Smooth muscle cell (in vitro differentiated cells): ENCODE results near the gene C5. TPM values are rescaled to one million over a fixed set of nuclear protein-coding genes. Genes with fewer than 3 reads are reported as not detected.
A peak's percentile ranks its signal among the peaks of the same experiment; 100 is the strongest.

Source experiments
- DNase-seq: peaks from one replicate; lab custom pipeline; 2025; ENCODE audit not compliant: unreplicated experiment; lab: John Stamatoyannopoulos, UW
- H2AFZ ChIP-seq: fragments of 200-600 bp; sonication (generic); 2 replicates; pipeline ENCODE4 v1.6.0; 2016; ENCODE audit warnings: antibody characterized with exemption, low read depth, mild to moderate bottlenecking
- H3F3A ChIP-seq: fragments of 200-600 bp; sonication (generic); 2 replicates; pipeline ENCODE4 v1.6.0; 2017; ENCODE audit warnings: antibody characterized with exemption, low read depth
- H3K27ac ChIP-seq: fragments of 200-600 bp; sonication (generic); 2 replicates; pipeline ENCODE4 v1.5.1; 2016; ENCODE audit warnings: low read depth, mild to moderate bottlenecking
- H3K27me3 ChIP-seq: fragments of 200-600 bp; sonication (generic); 2 replicates; pipeline ENCODE4 v1.6.1; 2016; ENCODE audit warnings: low read depth, mild to moderate bottlenecking
- H3K36me3 ChIP-seq: fragments of 200-600 bp; sonication (generic); 2 replicates; pipeline ENCODE4 v1.5.1; 2016; ENCODE audit warnings: low read depth
- H3K4me1 ChIP-seq: fragments of 200-600 bp; sonication (generic); 2 replicates; pipeline ENCODE4 v1.5.1; 2016; ENCODE audit warnings: low read depth
- H3K4me2 ChIP-seq: fragments of 200-600 bp; sonication (generic); 2 replicates; pipeline ENCODE4 v1.6.0; 2016; ENCODE audit warnings: mild to moderate bottlenecking
- H3K4me3 ChIP-seq: fragments of 200-600 bp; sonication (generic); 2 replicates; pipeline ENCODE4 v1.5.1; 2016; ENCODE audit warnings: mild to moderate bottlenecking
- H3K79me2 ChIP-seq: fragments of 200-600 bp; sonication (generic); 2 replicates; pipeline ENCODE4 v1.6.0; 2016; ENCODE audit warnings: low read depth, mild to moderate bottlenecking
- H3K9ac ChIP-seq: fragments of 200-600 bp; sonication (generic); 2 replicates; pipeline ENCODE4 v1.6.0; 2016; ENCODE audit warnings: low read depth
- H3K9me3 ChIP-seq: fragments of 200-600 bp; sonication (generic); replicated peaks from 2 replicates; pipeline ENCODE4 v1.5.1; 2016; ENCODE audit warnings: low read depth
- H4K20me1 ChIP-seq: fragments of 200-600 bp; sonication (generic); 2 replicates; pipeline ENCODE4 v1.6.0; 2016; ENCODE audit warnings: low read depth
- WGBS: methylation state at CpG from one replicate; pipeline ENCODE4 v1.1.7; 2016; ENCODE audit warnings: low lambda C conversion rate; 5-methylcytosine and 5-hydroxymethylcytosine counted together
- polyA plus RNA-seq: library from polyadenylated mRNA; unstranded; fragments of >200 nt; fragmentation: Nextera tagmentation; extraction: Ambion mirVana; gene quantifications from 2 replicates; pipeline ENCODE4 v1.2.1, GENCODE V29; 2016
- total RNA-seq: library from RNA; depleted of rRNA; stranded (reverse); fragments of >200 nt; gene quantifications from 2 replicates; pipeline ENCODE4 v1.2.3, GENCODE V29; 2014
- TF ChIP-seq, protein P1 (sequence below): fragments of 200-600 bp; sonication (generic); IDR thresholded peaks from 2 replicates; pipeline ENCODE4 v1.5.1; 2017; ENCODE audit warnings: borderline replicate concordance, mild to moderate bottlenecking, antibody characterized with exemption; ENCODE audit not compliant: insufficient read depth, poor library complexity, severe bottlenecking

Gene C5
- total and polyA plus RNA-seq, 2 experiments from 2014 or later: 0.57 to 0.76 TPM

DNA sequence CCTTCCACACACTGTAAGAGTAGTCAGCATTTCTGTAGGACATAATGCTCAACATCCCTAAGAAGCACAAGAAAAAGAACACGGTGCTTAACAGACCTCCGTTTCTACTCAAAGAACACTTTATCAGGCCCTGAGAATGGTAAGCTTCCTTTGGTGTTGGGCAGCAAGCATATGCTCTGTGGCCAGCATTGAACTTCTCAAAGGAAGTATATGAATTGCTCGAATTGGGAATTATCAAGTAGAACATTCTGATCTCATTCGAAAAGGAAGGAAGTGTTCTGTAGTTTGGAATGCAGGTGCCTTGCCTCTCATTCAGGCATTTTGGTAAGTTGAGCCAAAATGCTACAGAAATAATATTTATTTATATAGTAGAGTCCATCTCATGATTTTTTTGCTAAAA lies 61.0 kb downstream of the C5 start:
- WGBS: 91% methylated on average over 4 of the region's 4 CpGs
- Histone ChIP-seq H3K4me2 (no peak overlapping the region), H3K9ac (no peak overlapping the region), H3K27ac (no peak overlapping the region), H3K79me2 (no peaks in the 10 kb centered on the region), H4K20me1 (no peaks in the 10 kb centered on the region), H3K36me3 (no peaks in the 10 kb centered on the region), H3K4me3 (no peak overlapping the region), H3F3A (no peaks in the 10 kb centered on the region), H2AFZ (no peak overlapping the region), H3K9me3 (no peaks in the 10 kb centered on the region), H3K27me3 (no peaks in the 10 kb centered on the region), H3K4me1 (no peaks in the 10 kb centered on the region)
- no peak for DNase-seq
- TF ChIP-seq, protein P1, sequence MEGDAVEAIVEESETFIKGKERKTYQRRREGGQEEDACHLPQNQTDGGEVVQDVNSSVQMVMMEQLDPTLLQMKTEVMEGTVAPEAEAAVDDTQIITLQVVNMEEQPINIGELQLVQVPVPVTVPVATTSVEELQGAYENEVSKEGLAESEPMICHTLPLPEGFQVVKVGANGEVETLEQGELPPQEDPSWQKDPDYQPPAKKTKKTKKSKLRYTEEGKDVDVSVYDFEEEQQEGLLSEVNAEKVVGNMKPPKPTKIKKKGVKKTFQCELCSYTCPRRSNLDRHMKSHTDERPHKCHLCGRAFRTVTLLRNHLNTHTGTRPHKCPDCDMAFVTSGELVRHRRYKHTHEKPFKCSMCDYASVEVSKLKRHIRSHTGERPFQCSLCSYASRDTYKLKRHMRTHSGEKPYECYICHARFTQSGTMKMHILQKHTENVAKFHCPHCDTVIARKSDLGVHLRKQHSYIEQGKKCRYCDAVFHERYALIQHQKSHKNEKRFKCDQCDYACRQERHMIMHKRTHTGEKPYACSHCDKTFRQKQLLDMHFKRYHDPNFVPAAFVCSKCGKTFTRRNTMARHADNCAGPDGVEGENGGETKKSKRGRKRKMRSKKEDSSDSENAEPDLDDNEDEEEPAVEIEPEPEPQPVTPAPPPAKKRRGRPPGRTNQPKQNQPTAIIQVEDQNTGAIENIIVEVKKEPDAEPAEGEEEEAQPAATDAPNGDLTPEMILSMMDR: no peak

DNA sequence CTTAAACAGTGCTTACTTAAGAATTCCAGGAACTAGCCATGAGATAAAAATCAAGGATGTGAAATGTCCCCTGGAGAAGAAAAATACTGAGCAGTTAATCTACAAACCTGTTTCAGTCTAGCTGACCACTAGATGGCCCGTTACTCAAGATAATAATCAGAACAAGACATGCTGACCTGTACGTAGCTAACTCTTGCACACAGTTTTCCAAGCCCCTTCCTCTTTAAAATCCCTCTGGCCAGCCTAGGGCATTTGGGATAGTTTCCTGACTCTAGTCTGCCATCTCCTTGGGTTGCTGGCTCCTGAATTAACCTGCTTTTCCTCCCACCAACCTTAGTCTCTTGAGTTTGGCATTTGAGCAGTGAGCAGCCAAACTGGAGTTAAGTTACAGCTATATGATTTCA lies 64.3 kb downstream of the C5 start:
- H3K9me3 ChIP-seq: no peaks in the 10 kb centered on the region
- no peak overlapping the region for H3K9ac ChIP-seq
- WGBS: 6% methylated on average over 2 of the region's 2 CpGs
- H3K79me2 ChIP-seq: no peaks in the 10 kb centered on the region
- H3F3A ChIP-seq: no peaks in the 10 kb centered on the region
- no peaks in the 10 kb centered on the region for H3K4me1 ChIP-seq
- no peaks in the 10 kb centered on the region for H4K20me1 ChIP-seq
- DNase-seq: no peak
- H3K27ac ChIP-seq: no peak overlapping the region
- TF ChIP-seq, protein P1: peak; percentile 39
- no peak overlapping the region for H3K4me3 ChIP-seq
- peak overlapping the region; percentile 70 for H2AFZ ChIP-seq
- no peaks in the 10 kb centered on the region for H3K36me3 ChIP-seq
- H3K27me3 ChIP-seq: no peaks in the 10 kb centered on the region
- H3K4me2 ChIP-seq: no peak overlapping the region

DNA sequence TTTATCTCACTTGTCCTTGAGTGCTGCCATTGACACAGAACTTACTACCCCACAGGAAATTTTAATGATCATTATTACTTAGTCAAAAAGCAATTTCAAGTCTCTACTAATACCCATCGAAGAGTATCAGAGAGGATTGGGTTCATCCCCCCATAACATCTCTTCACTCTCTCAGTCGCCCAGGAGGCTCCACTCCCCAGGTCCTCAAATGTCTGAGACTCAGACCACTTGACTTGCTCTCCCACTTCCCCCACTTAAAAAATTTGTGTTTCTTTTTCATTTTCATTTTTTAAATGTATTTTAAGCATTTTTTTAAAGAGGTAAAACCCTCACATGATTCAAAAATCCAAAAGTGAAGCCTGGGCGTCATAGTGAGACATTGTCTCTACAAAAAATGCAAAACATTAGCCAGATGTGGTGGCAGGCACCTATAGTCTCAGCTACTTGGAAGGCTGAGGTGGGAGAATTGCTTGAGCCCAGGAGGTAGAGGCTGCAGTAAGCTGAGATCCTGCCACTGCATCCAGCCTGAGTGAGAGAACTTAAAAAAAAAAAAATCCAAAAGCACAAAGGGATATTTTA lies 66.7 kb downstream of the C5 start:
- no peaks in the 10 kb centered on the region for H4K20me1 ChIP-seq
- H3K4me1 ChIP-seq: no peaks in the 10 kb centered on the region
- TF ChIP-seq, protein P1: no peak
- no peaks in the 10 kb centered on the region for H3F3A ChIP-seq
- no peak overlapping the region for H3K4me2 ChIP-seq
- no peak overlapping the region for H3K4me3 ChIP-seq
- H3K79me2 ChIP-seq: no peaks in the 10 kb centered on the region
- no peak overlapping the region for H2AFZ ChIP-seq
- H3K27ac ChIP-seq: no peak overlapping the region
- H3K9me3 ChIP-seq: no peaks in the 10 kb centered on the region
- no peaks in the 10 kb centered on the region for H3K36me3 ChIP-seq
- no peak for DNase-seq
- WGBS: 90% methylated on average over 3 of the region's 3 CpGs
- H3K9ac ChIP-seq: no peak overlapping the region
- H3K27me3 ChIP-seq: no peaks in the 10 kb centered on the region

DNA sequence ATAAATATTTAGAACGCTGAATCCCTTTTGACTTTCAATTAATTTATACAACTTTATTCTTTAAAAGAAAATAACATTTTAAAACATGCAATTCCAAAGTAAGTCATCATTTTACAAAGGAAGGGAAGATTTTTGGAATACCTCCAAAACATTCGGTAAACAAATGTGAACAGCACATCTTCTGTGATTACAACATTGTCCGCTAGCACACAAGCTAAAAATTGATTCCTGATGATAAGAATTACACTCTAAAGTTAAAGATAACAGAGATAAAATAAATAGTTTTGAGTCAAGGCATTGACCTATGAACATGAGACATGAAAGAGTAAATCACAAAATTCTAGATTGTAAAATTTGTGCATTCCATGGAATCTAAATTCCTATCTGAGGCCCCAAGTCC lies 67.2 kb downstream of the C5 start:
- no peak overlapping the region for H3K4me3 ChIP-seq
- no peaks in the 10 kb centered on the region for H3F3A ChIP-seq
- H2AFZ ChIP-seq: no peak overlapping the region
- TF ChIP-seq, protein P1: no peak
- no peaks in the 10 kb centered on the region for H3K9me3 ChIP-seq
- no peaks in the 10 kb centered on the region for H3K4me1 ChIP-seq
- H3K79me2 ChIP-seq: no peaks in the 10 kb centered on the region
- 66% methylated on average over 3 of the region's 3 CpGs for WGBS
- no peaks in the 10 kb centered on the region for H3K36me3 ChIP-seq
- no peak overlapping the region for H3K4me2 ChIP-seq
- H3K27ac ChIP-seq: no peak overlapping the region
- H3K27me3 ChIP-seq: no peaks in the 10 kb centered on the region
- no peak for DNase-seq
- no peak overlapping the region for H3K9ac ChIP-seq
- no peaks in the 10 kb centered on the region for H4K20me1 ChIP-seq
